Measurements from ENCODE around the gene MST1.
"Not testable (repeated sequence)": the region's sequence is repeated elsewhere in the genome, so short reads cannot be mapped to it uniquely, and the experiment has no call there.

MST1 gene

DNA sequence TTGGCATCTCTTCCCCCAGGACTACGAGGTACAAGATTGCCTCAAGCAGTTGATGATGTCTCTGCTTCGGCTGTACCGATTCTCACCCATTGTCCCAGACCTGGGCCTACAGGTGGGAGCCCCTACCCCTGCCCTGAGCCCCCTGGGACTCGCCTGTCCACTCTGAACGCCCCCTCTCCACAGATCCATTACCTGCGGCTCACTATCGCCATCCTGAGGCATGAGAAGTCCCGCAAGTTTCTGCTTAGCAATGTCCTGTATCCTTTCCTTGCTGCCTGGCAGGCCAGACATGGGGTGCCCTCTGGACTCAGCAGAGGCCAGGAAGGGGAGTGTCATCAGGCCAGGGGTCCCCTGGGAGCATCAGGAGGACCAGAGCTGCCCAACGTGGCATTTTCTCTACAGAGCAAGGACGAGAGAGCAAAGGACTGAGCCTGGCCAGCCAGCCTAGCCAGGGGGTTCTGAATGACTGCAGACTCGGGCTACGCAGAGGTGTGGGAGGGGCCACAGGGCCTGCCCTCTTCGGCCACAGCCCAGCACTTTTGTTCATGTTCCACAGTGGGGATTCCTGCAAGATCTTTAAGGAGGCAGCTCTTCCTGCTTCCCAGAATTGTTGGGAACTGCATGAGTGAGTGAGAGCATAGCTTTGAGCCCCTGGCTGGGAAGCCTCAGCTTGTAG is 11.3 kb upstream of the MST1 start:
- DNase-seq, result no peak

DNA sequence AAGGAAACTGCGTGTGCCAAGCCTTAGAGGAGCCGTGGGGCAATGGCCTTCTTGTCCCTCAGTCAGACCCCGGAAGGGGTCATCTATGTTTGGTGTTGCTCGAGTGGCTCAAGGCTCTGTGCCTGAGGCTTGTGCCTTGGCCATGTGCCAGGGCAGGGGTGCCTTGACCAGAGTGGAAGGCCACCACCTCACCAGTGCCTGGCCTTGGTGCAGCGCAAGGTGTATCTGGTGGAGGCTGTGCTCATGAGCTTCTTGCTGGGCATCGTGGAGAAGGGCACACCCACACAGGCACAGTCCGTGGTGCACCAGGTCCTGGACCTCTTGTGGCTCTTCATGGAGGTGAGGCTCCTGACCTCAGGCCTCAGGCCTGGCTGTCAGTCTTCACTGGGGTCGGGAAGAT is 10.7 kb upstream of the MST1 start:
- DNase-seq, result no peak

- DNase-seq, result no peak
Observed at GRCh38 chr3:49699281-49699979, 10.2 kb upstream of the MST1 start.

DNA sequence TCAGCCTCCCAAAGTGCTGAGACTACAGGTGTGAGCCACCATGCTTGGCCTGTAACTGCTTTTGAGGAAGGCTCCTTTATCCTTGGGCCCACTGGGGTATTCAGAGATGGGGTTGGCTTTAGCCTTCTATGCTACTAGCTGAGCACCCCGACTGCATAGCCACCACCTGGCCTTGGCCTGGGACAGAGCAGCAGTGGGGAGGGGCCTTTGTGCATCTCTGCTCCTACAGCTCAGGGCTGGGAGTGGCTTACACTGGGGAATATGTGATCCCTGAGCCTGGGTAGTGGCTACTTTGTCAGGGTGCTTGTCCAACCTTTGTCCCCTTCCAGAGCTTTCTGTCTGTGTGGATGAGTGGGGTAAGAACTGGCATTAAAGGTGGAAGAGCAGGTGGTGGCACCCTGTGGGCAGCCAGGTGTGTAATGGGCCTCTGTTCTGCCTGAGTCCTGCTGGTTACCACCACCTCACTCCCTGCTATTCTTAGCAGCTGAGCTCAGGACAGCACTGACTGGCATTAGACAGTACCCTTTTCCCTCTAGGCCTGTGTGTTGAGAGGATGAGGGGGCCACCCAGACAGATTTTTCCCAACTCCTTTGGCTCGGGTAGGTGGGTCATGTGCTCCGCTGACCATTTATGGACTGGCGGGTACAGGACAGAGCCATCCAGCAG is 6.2 kb upstream of the MST1 start:
- not testable (repeated sequence) for DNase-seq

- not testable (repeated sequence) for DNase-seq
Observed at GRCh38 chr3:49694409-49695070, 5.3 kb upstream of the MST1 start.

GRCh38 chr3:49691481-49691880 is 2.2 kb upstream of the MST1 start:
- DNase-seq, result not testable (repeated sequence)

GRCh38 chr3:49690856-49691255 is 1.6 kb upstream of the MST1 start:
- not testable (repeated sequence) for DNase-seq

DNA sequence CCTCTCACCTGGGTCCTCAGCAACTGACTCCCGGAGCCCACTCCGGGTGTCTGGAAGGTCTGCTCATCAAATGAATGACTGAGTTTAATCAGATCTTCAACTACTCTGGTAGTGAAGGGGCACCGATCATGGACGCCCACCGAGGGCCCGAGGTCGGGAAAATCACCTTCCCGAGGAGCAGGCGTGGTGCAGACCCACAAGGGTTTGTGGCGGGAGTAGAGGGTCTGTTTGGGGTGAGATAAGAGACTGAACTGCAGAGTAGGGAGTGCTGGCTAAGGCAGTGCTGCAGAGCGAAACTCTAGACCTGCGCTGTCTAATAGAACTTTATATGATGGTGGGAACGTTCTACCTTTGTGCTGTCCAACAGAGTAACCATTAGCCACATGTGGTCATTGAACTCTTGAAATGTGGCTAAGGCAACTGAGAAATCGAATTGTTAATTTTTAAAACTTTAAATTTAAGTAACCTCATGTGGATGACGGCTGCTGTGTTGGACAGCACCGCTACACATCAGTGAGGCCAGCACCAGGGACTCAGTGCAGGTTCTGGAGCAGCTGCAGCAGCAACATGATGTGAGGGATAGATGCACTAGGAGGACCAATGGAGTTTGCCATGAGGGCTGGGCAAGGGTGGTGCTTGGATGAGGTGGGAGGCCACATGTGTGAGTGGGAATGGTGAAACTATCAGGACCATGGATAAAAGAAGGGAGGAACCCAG is 792 bp upstream of the MST1 start:
- DNase-seq, result not testable (repeated sequence)

- not testable (repeated sequence) for DNase-seq
Observed at GRCh38 chr3:49688338-49689045, 782 bp downstream of the MST1 start.

DNA sequence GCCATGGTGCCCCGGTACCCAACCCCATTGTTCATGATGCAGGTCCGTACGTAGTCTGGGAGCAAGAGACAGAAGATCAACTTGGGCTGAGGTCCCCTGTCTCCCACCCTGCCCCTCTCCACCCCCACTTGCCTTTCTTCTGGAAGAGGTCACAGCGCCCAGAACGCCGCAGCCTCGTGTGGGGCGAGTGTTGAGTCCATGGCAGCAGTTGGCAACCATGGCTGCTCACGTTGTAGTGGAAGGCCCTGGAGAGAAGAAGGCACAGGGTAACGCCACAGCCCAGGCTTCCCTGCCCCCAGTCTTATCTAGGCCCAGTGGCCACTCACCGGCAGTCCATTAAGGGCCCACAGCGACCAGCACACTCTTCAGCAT is 1.9 kb downstream of the MST1 start:
- not testable (repeated sequence) for DNase-seq

DNA sequence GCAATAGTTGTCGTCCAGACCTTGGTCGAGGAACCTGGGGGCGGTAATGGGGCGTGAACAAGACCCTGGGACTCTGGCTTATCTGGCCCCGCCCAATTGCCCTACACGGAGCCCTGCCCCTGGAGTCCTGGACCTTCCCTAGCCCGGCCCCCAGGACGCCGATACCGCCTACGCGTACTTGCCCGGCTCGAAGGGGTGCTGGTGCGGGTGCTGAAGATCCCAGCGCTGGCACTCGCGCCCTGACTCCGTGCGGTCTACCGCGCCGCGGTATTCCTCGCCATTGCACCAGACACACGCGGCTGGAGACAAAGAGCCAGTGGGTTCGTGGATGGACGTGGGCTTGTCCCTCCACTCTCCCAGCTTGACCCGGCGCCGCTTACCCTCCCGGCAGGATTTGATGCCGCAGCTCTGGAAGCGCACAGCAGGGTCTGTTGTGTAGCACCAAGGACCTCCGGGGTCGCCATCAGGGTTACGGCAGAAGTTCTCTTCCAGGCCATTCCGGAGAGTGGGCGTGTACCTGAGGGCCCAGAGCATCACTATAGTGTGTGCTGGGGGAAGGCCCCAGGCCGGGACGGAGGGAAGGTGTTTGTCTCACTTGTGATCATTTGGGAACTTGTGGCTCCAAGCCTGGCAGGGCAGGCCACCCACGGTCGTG is 2.4 kb downstream of the MST1 start:
- not testable (repeated sequence) for DNase-seq

DNA sequence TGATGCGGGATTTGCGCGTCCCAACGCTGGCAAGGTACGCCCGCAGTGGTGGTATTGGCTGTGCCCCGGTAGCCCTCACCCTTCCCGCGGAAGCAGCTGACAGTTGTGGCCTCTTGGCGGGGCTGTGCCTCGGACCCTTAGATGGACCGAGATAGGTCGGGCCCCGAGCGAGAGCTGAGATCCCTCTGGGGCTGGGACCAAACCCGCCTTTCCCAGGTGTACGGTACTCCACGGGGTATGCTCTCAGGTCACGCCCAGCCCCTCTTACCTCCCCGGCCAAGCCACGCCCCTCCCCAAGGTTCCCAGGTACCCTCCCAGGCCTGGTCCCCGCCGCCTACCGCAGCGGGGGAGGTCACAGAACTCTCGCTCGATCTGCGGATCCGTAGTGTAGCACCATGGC is 2.9 kb downstream of the MST1 start:
- DNase-seq, result not testable (repeated sequence)

DNA sequence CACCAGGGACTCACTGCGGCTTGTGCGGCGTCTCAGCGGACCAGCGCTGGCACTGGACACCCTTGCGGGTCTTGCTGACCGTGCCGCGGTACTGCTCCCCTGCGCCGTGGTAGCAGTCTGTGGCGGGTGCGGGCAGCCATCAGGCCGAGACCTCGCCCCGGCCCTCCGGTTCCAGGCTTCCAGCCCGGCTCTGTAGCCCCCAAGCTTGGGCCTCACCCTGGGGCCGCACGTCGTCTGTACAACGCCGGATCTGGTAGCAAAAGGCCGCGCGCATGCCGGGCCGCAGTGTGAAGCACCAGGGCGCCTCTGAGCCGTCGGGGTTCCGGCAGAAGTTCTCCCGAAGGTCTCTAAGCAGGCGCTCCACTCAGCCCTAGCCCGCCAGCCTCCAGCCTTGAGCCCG is 3.4 kb downstream of the MST1 start:
- not testable (repeated sequence) for DNase-seq

GRCh38 chr3:49685103-49685502 is 4.2 kb downstream of the MST1 start:
- not testable (repeated sequence) for DNase-seq

DNA sequence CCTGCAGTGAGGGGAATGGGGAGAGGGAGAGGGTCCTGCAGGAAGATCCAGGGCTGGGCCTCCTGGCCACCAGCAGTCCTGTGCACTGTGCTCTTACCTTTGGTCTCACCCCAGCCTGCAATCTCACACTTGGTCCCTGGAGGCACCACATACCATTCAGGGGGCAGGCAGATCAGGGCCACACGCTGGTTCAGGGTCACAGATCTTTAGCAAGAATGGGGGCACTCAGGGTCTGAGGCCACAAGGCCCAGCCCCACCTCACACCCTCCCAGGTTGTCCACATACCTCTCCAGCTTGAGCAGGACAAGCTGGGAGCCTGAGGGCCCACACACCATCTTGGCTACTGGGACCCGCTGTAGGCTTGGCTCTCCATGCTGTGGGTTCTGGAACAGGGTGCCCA is 4.8 kb downstream of the MST1 start:
- DNase-seq, result not testable (repeated sequence)

DNA sequence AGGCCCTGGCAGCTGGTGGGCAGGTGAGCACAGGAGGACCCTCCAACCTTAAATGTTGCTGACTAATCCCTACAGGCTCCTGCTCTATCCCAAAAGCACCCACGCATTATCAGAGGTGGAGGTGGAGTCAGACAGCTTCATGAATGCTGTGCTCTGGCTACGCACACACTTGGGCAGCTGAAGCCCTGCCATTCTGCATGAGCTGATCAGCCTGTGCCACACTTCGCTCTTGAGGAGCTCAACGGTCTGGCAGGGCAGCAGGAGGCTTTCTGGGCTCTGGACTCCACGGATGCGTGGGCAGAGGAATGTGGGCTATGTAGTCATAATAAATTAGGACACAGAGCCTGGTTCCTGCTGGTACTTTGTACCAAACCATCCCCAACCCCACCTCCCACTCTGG is 6.1 kb downstream of the MST1 start:
- DNase-seq, result no peak

DNA sequence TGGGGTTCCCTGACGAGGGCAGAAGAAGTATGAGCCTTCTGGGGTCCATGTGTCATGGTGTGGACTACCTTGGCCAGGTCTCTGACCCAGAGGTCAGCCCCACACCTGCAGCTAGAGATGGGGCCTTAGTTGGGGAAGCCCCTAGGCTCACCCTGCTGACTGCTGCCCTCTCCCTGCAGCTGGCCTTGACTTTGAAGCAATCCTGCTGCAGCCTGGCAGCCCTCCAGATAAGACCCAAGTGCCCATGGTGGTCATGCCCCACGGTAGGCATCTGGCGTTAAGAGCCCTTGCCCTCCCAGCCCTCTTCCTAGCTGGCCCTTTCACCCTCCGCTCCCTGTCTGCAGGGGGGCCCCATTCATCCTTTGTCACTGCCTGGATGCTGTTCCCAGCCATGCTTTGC is 7.7 kb downstream of the MST1 start:
- DNase-seq, result no peak

- no peak for DNase-seq
Observed at GRCh38 chr3:49681232-49681522, 8.1 kb downstream of the MST1 start.

GRCh38 chr3:49680493-49681231 is 8.6 kb downstream of the MST1 start:
- no peak for DNase-seq

DNA sequence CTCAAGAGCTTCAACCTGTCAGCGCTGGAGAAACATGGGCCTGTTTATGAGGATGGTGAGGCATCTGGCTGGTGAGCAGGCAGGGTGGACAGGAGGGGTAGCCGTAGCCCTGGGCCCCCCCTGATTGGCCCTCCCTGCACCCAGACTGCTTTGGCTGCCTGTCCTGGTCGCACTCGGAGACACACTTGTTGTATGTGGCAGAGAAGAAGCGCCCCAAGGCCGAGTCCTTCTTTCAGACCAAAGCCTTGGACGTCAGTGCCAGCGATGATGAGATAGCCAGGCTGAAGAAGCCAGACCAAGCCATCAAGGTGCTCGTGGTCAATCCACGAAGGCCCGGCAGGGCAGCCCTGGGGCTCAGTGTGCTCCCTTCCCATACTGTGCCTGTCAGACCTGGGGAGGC is 13.4 kb downstream of the MST1 start:
- DNase-seq, result no peak

GRCh38 chr3:49674497-49674983 is 14.7 kb downstream of the MST1 start:
- no peak for DNase-seq

Measured in NCI-H146 (cell line).